ENCODE data around the gene FBN1. TPM values are rescaled to one million over a fixed set of nuclear protein-coding genes. Genes with fewer than 3 reads are reported as not detected.
A peak's percentile ranks its signal among the peaks of the same experiment; 100 is the strongest.

Gene FBN1
- total RNA-seq, 1 experiment from 2014 or later, result 109 TPM

DNA sequence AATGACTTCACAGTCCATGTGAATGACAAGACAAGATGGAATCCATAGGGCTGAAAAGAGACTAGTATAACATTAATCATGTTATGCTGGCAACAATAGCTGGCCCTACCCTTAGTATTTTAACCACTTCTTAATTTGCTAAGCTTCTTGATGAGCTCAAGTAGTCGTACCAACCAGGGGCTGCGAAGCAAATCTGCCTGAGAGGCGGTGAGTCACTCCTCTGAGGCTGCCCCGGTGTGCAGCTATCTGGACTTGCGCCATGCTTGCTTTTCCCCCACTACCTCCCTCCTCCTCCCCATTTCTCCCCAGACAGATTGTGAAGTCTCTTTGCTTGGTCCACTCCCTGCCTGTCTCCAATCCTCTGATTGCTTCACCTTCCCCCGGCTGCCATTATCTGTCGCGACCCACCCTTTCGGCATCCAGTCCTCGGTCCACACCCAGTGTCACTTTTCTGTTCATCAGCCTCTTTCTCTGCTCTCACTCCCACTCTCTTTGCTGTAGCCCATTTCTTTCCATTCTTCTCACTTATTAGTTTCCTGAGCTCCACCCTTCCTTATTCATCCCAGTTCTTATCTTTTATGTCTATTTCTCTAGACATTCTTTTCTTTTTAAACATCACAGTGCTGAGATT lies 271.6 kb downstream of the FBN1 start:
- peak; percentile 26 for DNase-seq (ENCODE audit: low read depth)

DNA sequence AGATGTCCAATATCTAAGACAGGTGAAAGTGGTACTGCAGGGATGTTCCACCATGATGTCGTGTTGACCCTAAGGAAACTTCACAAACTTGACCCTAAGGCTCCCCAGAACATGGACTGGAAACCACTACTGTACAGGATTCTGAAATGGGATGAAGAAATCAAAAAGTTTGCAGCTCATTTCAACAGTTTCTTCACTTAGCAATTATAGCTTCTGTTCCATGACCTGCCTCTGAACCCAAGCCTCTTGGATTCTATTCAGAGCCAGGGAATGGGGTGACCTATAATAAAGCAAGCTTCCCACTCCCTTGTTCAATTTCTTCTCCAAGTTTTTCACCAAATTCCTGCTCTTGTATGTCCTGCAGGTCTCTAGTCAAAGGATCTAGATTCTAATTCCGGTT lies 273.5 kb downstream of the FBN1 start:
- no peak for DNase-seq (ENCODE audit: low read depth)

DNA sequence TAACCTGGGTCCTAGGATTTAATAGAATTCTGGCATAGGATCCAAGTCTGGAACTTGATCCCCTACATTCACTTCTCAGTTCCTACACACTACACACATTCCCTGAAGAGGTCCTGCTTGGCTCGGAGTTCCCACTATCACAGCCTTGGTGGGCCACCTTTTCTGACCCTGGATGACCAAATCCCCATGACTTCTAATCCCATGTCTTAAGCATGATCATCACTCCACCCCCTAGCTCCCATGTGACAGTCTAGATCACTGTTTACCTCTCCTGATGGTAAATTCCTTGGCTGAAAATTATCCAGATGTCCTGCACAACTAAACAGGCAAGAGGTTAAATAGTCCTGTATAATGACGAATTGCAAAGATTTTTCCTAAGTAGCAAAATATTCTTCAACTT lies 274.0 kb downstream of the FBN1 start:
- DNase-seq (ENCODE audit: low read depth), result no peak

DNA sequence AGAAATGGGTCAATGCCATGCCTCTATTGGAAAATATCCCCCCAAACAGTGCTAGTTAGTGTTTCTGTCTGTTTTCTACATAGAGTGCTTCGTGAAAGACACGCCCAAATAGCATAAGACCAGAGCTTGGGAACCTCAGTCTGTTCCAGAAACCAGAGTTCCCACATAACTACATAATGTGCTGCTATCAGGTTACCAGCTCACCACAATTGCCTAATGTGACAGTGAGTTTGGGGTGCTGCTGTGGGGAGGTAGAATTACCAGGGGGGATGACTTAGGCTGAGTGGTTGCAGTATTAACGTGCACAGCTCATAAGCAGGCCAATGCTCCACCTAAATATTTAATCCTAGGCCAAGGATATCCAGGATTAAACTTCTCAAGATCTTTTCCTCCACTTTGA lies 275.0 kb downstream of the FBN1 start:
- DNase-seq (ENCODE audit: low read depth), result peak; percentile 97

DNA sequence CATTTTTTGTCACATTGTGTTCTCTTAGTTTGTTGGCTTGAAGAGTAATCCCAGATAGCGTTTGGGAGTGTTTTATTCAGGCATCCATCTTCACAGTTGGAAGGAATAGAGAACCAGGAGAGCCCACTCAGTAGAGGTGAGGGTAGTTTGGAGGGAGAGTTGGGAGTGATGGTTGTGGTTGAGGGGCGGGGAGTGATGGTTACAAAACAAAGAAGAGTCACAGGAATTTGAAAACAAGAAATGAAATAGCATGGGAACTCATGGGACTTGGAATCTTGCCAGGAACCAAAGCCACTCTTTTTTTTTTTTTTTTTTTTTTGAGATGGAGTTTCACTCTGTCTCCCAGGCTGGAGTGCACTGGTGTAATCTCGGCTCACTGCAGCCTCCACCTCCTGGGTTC lies 278.0 kb downstream of the FBN1 start:
- peak; percentile 34 for DNase-seq (ENCODE audit: low read depth)

DNA sequence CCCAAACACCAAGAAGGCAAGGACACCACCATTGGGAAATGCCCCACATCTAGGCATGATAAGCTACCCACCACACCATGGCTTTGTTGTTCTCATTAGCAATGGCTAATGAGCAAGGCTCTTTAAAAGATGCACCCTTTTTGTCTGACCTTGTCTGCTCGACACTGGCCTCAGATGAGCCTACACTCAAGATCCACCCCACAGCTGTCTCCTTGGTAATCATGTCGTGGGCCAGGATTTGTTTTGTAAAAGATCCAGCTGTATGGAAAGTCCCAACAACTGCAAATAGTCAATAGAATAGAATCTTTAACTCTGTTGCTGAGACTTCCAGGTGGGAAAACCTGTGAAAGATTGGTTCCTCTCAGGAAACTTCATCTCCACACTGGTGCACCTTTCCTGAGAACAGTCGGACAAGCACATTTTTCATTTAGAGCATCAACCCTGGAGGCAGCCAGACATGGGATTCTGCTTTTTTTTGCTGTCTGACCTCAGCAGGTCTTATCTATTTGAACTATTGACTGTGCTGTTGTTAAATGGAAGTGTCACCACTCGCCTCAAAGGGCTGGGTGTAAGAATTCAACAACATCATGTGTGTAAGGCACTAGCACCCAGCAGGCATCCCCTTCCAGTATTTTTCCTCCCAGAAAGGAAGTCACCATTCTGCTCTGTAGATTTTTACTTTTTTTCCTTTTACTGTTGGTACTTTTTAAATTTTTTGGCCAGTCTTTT lies 278.8 kb downstream of the FBN1 start:
- no peak for DNase-seq (ENCODE audit: low read depth)

DNA sequence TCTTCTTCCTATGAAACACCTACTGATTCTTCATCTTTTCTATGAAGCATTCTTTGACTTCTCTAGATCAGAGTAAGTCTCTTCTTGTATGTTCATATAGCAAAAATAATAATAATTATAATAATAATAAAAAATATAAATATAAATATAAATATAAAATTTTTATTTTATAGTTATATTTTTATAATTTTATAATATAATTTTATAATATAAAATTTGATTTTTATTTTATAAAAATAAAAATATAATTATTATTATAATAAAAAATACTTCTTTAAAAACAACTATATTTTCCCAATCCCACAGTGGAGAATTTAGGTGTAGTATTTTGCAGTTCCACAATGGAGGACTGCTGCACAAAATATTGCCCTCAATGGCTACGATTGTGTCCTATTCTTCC lies 279.9 kb downstream of the FBN1 start:
- no peak for DNase-seq (ENCODE audit: low read depth)

DNA sequence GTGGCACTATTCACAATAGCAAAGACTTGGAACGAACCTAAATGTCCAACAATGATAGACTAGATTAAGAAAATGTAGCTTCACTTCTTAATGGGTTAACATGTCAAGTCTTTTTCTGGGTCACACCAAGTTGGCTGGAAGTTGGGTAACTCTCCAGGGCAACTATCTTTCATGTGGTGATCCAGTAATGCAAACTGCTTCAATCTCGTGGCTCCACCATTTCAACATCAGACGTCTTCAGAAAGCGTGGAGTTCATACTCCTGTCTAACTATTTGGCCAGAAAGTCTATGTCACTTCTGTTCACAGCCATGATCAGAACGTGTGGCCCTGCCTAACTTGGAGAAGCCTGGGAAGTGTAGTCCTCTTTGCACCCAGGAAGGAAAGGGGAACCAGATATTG lies 282.0 kb downstream of the FBN1 start:
- DNase-seq (ENCODE audit: low read depth), result no peak

DNA sequence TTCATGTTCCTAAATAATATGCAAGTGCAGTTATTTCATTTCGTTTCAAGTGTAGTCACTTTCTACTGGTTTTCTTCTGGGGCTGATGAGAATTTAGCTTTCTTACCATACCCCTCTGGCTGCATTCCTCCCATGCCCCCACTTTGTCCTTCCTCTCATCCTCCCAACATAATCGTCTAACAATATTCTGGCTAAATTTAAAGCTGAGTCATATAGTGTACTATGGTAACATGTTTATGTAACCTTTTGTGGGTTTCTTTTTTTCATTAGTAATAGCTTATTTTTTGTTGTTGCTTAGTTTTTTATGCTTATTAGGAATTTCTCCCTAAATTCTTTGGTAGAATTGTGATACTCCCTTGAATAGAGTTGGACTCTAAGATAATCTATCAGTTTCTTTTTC lies 283.8 kb downstream of the FBN1 start:
- DNase-seq (ENCODE audit: low read depth), result peak; percentile 21

DNA sequence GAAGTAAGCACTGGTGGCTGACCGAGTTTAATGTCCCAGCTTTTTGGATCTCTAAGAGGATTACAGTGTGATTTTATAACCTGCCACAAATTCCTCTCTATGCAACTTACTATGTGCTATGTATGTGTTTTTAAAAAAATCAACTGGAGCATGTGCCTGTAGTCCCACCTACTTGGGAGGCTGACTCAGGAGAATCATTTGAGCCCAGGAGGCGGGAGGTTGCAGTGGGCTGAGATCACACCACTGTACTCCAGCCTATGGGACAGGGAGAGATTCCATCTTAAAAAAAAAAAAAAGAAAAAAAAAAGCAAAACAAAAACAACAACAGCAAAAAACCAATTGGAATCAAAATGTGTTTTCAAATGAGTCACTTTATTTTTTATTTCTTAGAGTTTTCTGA lies 284.7 kb downstream of the FBN1 start:
- peak; percentile 65 for DNase-seq (ENCODE audit: low read depth)

Other genes with a start within 250 kb of the FBN1 start
- 10.0 and 12.4 TPM in 2 replicates for gene CEP152, start 165.4 kb upstream of the FBN1 start, total RNA-seq (2014; rRNA removed)
- 229 and 243 TPM in 2 replicates for gene EID1, start 232.4 kb upstream of the FBN1 start, total RNA-seq (2014; rRNA removed)

All from LHCN-M2 (cell line).